ENCODE results near the gene EXOC6B. TPM values are rescaled to one million over a fixed set of nuclear protein-coding genes. Genes with fewer than 3 reads are reported as not detected.

The EXOC6B gene
- total RNA-seq, 1 donor from 2014 or later: 13.8 TPM

DNA sequence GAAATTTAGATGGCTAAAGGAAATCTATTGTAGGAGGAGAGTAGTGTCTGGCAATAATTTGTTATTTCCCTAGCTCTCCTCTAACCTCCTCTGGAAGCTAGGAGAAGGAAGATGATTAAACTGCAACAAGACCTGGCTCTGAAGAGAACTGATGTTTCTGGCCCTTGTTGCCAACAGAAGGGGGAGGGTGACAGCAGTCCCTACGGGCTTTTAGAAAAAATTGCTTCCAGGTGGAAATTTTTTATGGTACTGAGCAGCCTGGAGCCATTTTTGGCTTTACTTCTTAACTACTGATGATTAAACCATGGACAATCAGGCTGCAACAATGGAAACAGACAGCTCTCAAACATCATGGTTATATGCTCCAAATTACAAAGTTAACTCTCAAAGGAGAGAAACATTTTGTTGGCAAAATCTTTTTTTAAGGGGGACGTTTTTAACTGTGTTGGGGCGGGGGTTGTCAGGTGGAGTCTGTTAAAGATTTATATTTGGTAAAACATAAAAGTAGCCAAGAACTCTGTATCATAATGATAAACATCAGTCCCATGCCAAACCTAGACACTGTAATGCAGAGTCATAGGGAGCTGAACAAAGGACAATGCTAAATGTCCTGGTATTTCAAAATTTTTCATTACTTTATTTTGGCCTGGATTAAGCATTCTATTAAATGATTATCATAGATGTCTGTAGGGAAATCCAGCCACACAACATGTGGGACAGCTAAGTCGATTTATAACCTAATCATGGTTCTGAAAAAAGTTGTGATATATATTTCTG is 70.0 kb downstream of the EXOC6B start:
- Mint-ChIP-seq H3K36me3 (ENCODE audit: low read depth) (peaks cover 7% of the 10 kb centered on the region), H3K9me3 (no peaks in the 10 kb centered on the region), H3K27me3 (no peaks in the 10 kb centered on the region), H3K27ac (no peak overlapping the region), H3K4me1 (no peaks in the 10 kb centered on the region), H3K4me3 (no peak overlapping the region)
- no peak for ATAC-seq (ENCODE audit: low read depth)
- ChIA-PET CTCF (no interaction called here), POLR2A (no interaction called here)
- TF ChIP-seq, protein P1, sequence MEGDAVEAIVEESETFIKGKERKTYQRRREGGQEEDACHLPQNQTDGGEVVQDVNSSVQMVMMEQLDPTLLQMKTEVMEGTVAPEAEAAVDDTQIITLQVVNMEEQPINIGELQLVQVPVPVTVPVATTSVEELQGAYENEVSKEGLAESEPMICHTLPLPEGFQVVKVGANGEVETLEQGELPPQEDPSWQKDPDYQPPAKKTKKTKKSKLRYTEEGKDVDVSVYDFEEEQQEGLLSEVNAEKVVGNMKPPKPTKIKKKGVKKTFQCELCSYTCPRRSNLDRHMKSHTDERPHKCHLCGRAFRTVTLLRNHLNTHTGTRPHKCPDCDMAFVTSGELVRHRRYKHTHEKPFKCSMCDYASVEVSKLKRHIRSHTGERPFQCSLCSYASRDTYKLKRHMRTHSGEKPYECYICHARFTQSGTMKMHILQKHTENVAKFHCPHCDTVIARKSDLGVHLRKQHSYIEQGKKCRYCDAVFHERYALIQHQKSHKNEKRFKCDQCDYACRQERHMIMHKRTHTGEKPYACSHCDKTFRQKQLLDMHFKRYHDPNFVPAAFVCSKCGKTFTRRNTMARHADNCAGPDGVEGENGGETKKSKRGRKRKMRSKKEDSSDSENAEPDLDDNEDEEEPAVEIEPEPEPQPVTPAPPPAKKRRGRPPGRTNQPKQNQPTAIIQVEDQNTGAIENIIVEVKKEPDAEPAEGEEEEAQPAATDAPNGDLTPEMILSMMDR (IDR thresholded peaks at IDR 0.05): no peak
- intact Hi-C loops (cut with micrococcal nuclease): no loop called here
- no peak for DNase-seq

DNA sequence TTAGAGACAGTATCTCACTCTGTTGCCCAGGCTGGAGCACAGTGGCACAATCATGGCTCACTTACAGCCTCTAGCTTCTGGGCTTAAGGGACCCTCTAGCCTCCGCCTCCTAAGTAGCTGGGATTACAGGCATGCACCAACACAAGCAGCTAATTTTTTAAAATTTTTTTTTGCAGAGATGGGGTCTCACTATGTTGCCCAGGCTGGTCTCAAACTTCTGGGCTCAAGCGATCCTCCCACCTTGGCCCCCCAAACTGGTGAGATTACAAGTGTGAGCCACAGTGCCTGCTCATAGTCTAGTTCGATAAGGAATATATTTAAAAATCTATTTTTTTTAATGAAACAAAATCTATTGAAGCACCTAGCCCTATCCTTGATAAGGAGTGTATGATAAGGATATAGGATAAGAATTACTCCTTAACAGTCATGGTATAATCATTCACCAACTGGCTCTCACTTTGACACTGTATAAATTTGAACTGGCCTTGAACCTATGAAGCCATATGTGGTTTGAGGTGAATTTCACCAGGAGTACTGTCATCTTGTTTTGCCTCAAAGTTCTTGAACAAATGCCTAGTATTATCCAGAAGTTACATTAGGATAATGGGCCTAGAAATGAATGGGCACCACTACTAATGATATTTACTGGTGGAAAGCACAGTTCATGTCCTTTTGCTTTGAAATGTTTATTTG is 71.1 kb downstream of the EXOC6B start:
- ATAC-seq (ENCODE audit: low read depth) (no peak), DNase-seq (no peak)
- Mint-ChIP-seq H3K36me3 (ENCODE audit: low read depth) (no peaks in the 10 kb centered on the region), H3K27ac (no peak overlapping the region), H3K9me3 (no peaks in the 10 kb centered on the region), H3K27me3 (no peaks in the 10 kb centered on the region), H3K4me3 (no peak overlapping the region), H3K4me1 (no peaks in the 10 kb centered on the region)
- TF ChIP-seq, protein P1 (IDR thresholded peaks at IDR 0.05): no peak
- intact Hi-C loops (cut with micrococcal nuclease): no loop called here
- ChIA-PET POLR2A (interaction anchor here (0.6 kb wide), 1 partner anchor 95 kb away, joined by 4 read pairs; no protein-coding TSS in a partner anchor), CTCF (no interaction called here)

DNA sequence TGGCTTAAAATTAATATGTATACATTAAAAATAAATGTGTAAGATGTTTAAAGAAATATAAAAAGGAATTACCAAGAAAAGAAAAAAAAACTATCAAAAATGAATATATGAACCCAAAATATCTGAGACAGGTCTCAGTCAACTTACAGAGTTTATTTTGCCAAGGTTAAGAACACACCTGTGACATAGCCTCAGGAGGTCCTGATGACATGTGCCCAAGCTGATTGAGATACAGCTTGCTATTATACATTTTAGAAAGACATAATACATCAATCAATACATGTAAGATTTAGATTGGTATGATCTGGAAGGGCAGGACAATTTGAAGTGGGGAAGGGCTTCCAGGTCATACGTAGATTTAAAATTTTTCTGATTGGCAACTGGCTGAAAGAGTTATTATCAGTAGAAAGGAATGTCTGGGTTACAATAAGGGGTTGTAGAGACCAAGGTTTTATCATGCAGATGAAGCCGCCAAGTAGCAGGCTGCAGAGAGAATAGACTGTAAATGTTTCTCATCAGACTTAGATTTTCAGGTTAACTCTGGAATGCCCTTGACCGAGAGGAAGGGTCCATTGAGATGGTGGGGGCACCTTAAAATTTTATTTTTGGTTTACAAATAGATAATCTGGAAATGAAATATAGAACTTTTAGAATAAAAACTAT is 74.7 kb downstream of the EXOC6B start:
- Mint-ChIP-seq H3K9me3 (no peaks in the 10 kb centered on the region), H3K4me3 (no peak overlapping the region), H3K4me1 (no peaks in the 10 kb centered on the region), H3K27me3 (no peaks in the 10 kb centered on the region), H3K27ac (no peak overlapping the region), H3K36me3 (ENCODE audit: low read depth) (no peaks in the 10 kb centered on the region)
- intact Hi-C loops (cut with micrococcal nuclease): no loop called here
- TF ChIP-seq, protein P1 (IDR thresholded peaks at IDR 0.05): no peak
- ChIA-PET POLR2A (no interaction called here), CTCF (no interaction called here)
- ATAC-seq (ENCODE audit: low read depth): no peak
- DNase-seq: no peak

GRCh38 chr2:72750466-72750865 is 75.4 kb downstream of the EXOC6B start:
- ATAC-seq (ENCODE audit: low read depth): no peak

More at GRCh38 chr2:72750466-72750865, 75.4 kb downstream of the EXOC6B start:
- TF ChIP-seq, protein P1 (IDR thresholded peaks at IDR 0.05): no peak
- no peak overlapping the region for H3K4me3 Mint-ChIP-seq
- no peaks in the 10 kb centered on the region for H3K4me1 Mint-ChIP-seq
- intact Hi-C loops (cut with micrococcal nuclease): no loop called here
- DNase-seq: no peak
- no peak overlapping the region for H3K27ac Mint-ChIP-seq
- H3K36me3 Mint-ChIP-seq (ENCODE audit: low read depth): no peaks in the 10 kb centered on the region
- CTCF ChIA-PET: no interaction called here
- no peaks in the 10 kb centered on the region for H3K27me3 Mint-ChIP-seq
- POLR2A ChIA-PET: no interaction called here
- no peaks in the 10 kb centered on the region for H3K9me3 Mint-ChIP-seq

All from activated B cell treated with CpG ODN at 0.5 μM for 24 hours (primary cell).